UCSD-AML1 (cell line): ENCODE data around the gene PRKAG2.
A peak's percentile ranks its signal among the peaks of the same experiment; 100 is the strongest.

Experiments
- DNase-seq: peaks from one replicate; lab custom pipeline; 2025; ENCODE audit not compliant: unreplicated experiment; lab: John Stamatoyannopoulos, UW

Gene PRKAG2

GRCh38 chr7:151684408-151685175 lies 192.3 kb downstream of the PRKAG2 start:
- DNase-seq, result no peak

DNA sequence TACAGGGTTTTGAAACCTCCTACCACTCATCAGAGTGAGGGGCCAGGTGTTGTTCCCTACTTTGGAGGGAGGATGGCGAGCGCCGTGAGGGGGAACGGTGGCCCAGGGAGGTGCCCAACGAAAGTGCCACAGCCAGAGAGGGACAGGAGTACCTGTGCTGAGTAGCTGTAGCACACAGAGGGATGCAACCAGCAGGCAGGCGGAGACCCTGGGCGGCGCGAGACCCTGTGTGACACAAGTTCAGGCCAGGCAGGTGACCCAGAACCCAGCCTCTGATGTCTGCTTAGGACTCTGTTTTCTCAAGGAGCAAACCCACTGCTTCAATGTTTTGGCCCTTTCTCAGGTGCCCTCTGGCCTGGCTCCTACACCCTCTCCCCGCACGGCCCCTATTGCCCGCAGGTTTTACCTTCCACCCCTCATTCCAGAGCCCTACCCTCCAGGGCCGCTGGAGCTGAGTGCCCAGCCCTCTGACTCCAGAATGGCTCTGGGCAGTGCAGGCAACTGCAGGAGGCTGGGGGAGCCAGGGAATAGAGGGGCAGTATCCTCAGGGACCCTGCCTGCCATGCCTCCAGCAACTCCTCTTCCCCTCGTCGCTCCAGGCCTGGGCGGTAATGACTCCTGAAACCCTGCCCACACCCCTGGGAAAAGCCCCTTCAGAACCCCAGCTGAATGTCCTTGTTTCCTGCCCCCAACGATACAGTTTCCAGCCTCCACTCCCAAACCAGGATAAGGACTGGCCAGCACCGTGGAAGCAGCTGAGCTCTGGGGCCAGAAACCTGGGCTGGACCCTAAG lies 193.1 kb downstream of the PRKAG2 start:
- no peak for DNase-seq

DNA sequence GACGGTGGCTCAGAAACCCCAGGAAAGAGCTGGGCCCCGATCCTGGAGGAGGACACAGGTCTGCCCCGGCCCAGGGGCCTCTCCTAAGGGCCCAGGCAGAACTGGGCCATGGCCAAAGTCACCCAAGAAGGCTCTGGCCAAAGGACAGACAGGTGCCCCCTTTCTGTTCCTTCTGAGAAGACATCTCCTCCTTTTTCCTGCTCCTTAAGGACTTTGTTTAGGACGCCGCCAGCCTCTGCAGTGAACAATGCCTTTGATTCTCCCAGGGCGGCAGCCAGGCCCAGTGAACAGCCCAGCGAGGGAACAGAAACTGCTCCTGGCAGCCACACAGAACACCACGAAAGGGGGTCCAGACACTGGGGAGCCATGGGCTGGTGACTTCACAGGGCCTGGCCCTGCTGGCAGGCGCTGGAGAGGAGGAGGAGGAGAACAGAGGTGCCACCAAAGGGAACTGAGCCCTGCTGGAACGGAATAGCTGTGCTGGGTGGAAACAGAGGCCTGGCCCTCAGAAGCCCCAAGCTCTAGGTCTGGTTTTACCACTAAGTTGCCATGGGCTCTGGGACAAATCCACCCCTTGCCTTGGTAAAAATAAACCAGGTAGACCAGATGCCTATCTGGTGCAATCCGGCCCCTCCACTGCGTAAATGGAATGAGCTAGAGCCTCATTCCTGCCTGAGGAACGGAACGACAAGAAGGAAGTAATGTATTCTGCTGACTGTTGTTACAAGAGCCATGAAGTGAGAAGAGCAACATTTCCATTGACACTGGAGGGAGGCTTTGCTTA lies 193.9 kb downstream of the PRKAG2 start:
- DNase-seq, result no peak

DNA sequence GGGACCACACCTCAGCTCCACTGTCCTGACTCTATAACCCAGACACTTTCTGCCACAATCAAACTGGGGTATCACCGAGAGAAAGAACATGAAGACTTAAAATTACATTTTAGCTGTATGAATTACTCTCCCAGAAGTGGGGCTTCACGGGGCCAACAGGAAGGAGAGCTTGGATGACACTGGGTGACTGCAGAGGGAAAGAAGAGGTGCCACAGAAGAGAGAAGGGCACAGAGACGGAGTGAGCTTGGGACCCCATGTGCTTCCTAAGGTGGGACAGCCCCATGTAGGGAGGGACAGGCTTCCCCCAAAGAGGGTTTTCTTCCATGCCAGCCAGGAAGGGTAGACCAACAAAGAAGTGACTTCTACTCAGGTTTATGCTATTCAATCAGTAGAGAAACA lies 195.2 kb downstream of the PRKAG2 start:
- DNase-seq, result no peak

- no peak for DNase-seq
These were observed 196.1 kb downstream of the PRKAG2 start for GRCh38 chr7:151680810-151681209.

DNA sequence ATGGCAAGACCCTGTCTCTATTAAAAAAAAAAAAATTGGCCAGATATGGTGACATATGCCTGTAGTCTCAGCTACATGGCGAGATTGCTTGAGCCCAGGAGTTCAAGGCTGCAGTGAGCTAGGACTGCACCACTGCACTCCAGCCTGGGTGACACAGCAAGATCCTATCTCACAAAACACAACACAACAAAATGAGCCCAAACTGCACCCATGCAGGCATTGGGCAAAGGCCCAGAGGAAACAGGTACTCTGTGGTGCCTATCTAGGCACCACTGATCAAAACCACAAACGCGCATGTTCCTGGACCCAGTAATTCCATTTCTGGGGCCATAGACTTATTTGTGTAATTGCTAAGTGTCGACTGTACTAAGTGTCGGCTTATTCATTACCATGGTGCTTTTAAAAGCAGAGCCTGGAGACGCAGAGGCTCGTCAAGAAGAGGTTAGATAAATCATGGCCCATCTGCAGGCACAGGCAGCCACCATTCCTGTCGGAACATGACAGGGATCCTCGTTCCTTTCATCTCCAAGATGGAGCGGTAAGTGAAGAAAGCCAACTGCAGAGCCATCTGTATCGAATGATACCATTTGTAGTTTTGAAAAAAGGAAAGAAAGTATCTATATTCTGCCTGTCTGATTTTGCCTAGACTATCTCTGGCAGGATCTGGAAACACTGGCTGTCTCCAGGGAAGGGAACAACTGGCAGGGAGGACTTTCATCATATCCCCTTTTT lies 196.9 kb downstream of the PRKAG2 start:
- DNase-seq, result no peak

GRCh38 chr7:151679071-151679708 lies 197.7 kb downstream of the PRKAG2 start:
- DNase-seq, result peak; percentile 32

DNA sequence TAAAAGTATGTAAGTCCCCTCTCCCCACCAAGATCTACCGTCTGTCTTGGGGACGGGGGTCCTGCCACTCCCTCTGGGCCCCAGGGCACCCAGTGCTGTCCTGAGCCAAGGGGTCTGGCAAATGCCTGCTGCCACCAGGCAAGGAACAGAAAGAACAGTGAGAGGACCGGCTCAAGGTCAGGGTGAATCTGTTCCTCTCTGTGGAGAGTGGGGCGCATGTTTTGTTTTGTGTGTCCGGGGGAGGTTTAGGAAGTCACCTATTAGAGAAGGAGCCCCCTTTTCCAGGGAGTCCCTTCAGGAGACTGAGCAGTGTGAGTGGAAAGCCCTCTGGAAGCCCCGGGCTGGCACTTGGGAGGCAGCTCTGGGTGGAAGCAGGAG lies 198.7 kb downstream of the PRKAG2 start:
- no peak for DNase-seq

DNA sequence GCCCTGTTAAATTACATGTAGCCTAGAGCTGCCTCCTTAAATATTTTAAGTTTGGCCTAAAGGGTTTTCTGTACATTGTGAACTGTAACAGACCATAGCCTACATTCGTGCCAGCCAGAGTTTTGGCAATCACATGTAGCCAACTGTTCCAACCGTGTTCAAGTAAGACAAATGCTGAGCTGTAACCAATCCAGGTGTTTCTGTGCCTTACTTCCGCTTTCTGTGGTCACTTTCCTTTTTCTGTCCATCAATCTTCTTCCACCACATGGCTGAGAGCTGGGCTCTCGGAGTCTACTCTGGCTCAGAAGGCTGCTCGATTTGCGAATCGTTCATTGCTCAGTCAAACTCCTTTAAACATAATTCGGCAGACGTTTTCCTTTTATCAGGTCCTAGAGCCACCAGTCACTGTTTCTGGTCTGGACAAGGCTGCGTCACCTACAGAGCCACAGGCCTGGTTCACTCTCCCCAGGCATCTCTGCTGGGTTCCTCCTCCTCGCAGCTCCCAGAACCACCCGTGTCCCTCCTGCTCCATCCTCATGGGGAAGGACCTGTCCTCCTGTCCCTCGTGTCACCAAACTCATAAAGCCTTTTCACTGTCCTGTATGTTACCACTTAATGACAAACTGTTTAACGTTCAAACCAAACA lies 199.2 kb downstream of the PRKAG2 start:
- DNase-seq, result no peak

- no peak for DNase-seq
These were observed 200.2 kb downstream of the PRKAG2 start for GRCh38 chr7:151676759-151677158.

DNA sequence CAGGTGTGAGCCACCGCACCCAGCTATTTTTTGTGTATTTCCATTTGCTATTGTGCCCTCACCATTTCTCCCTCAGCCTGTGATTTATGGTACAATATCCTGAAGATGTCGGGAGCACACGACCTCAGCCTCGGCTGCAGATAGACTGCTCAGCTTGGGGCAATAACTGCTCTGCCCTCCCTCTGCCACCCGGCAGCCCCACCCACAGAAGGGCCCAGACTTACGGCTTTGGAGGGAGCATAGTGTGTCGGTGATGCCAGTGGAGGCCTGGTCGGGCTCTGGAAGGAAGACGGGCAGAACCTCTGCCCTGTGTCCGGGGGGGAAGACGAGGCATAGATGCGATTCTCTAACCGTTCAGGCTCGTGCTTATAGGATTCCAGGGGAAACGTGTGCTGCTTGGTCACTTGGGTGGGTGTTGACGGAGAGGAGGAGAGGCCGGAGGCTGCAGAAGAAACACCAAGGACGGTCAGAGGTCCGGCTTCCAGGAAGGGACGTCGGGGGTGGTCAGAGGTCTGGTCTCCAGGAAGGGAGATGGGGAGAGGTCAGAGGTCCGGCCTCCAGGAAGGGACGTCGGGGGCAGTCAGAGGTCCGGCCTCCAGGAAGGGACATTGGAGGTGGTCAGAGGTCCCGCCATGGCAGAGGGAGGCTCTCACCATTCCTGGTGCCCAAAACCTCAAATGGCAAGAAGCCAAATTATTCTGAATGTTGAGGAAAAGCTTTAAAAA lies 201.6 kb downstream of the PRKAG2 start:
- no peak for DNase-seq

DNA sequence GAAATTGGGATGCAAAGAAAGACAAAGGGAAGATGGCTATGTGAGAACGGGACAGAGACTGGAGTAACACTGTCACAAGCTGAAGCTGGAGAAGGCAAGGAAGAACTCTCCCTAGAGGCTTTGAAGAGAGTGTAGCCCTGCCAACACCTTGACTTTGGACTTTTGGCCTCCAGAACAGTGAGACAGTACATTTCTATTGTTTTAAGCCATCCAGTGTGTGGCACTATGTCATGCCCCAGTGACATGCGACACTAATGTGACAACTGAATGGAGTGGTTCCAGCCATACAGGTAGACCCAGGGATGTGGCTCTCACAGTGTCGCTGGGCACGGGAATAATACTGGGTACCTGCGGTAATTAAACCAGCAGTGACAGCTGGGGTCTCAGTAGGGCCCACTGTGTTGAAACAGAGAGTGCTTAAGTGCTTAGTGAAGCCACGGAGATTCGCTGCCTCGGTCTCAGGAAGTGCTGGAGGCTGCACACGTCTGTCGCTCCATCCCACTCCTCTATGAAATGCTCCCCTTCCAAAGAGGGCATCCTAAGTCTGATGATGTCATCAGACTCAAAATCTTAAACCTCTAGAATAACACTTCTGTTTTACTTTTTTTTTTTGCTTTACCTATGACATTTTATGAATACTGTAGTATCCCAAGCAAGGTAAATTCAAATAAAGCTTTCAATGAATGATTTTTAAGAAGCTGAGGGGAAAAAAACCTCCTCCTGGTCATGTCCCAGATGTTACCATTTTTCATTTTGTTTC lies 202.6 kb downstream of the PRKAG2 start:
- no peak for DNase-seq

GRCh38 chr7:151673216-151673615 lies 203.7 kb downstream of the PRKAG2 start:
- DNase-seq, result no peak

GRCh38 chr7:151672716-151673115 lies 204.2 kb downstream of the PRKAG2 start:
- peak; percentile 43 for DNase-seq

DNA sequence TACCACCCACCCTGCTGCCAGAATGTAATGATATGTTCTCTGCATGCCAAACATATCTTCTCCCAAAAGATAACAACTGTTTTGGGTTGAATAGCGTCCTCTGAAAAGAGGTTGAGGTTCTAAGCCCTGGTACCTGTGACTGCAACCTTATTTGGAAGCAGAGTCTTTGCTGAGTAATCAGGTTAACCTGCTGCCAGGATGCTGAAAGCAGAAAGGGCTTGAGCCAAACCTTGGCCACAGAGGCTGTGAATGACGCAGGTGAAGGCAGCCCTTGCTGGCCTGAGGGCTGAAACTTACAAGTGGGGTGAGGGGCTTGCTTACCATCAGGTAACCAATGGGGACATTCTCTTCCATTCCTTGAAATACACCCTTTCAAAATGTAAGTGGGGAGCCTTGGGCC lies 205.4 kb downstream of the PRKAG2 start:
- no peak for DNase-seq

DNA sequence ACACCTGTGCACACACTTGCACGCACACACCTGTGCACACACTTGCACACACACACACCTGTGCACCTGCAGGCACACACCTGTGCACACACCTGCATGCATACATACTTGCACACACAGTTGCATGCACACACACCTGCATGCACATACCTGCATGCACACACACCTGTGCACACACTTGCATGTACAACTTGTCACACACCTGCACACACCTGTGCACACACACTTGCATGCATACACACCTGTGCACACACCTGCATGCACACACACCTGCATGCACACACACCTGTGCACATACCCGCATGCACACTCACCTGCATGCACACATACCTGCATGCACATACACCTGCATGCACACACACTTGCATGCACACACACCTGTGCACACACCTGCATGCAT lies 207.2 kb downstream of the PRKAG2 start:
- DNase-seq, result no peak

- DNase-seq, result no peak
These were observed 210.0 kb downstream of the PRKAG2 start for GRCh38 chr7:151666886-151667285.

DNA sequence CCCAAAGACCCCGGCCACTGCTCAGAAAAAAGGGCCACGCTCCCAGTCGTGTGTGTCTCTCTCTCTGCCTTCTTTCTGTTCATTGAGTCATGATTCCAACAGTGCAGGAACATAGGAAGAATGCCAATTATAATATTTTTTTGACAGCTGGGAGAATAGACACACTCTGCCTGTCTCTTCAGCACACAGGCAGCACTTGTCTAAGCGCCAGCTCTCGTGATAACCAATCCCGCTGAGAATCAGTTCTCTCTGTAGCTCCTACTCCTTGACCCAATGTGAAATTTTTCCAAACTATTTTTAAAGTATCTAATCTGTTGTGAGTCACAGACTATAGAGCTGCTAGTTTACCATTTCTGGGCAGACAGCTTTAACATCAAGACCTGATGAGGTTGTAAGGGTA lies 211.5 kb downstream of the PRKAG2 start:
- DNase-seq, result no peak

DNA sequence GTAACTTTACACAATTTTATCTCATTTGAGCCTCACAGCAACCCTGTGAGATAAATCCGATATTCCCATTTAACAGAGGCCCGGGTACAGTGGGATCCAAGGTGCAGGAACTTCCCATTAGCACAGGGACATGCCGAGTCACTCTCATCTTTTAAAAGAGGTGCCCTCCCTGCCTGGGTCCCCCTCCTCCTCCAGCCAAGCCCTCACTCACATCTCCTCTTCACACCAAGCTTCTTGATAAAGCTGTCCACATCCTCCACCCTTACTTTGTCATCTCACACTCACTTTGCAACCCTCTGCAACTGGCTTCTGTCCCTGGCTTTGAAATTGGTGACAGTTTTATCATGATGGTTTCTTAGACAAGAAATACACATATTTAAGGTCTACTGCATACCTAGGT lies 212.6 kb downstream of the PRKAG2 start:
- no peak for DNase-seq
